Heart right ventricle (tissue), 16 donors: Measurements from ENCODE around the gene MGME1. TPM values are rescaled to one million over a fixed set of nuclear protein-coding genes. Genes with fewer than 3 reads are reported as not detected.

Experiments used
- ATAC-seq, 8 donors: fragments of 200-7000 bp; cut with Tn5 transposase; one replicate each; pipeline ENCODE4 v1.9.1; 2020; ENCODE audit warnings: mild to moderate bottlenecking in 8 of 8, moderate library complexity in 8 of 8, moderate number of reproducible peaks in 1 of 8
- DNase-seq, 2 donors: peaks; one replicate each; pipeline ENCODE4 v3.0.0-alpha.2; 2020
- H3K27ac ChIP-seq, 10 donors: fragments of 200-600 bp; sonication (generic) in 2 of 10; one replicate each; pipeline versions ENCODE4 v1.5.0 to v1.8.0; 2020 to 2022; ENCODE audit warnings: mild to moderate bottlenecking in 3 of 10
- H3K27me3 ChIP-seq, 7 donors: fragments of 200-600 bp; one replicate each; pipeline ENCODE4 v1.8.0; 2021 to 2022; ENCODE audit warnings: mild to moderate bottlenecking in 2 of 7
- H3K36me3 ChIP-seq, 9 donors: fragments of 200-600 bp; sonication (generic) in 1 of 9; one replicate each; pipeline versions ENCODE4 v1.5.0 to v1.8.0; 2020 to 2022; ENCODE audit warnings: mild to moderate bottlenecking in 2 of 9
- H3K4me1 ChIP-seq, 9 donors: fragments of 200-600 bp; sonication (generic) in 1 of 9; one replicate each; pipeline versions ENCODE4 v1.5.0 to v1.8.0; 2020 to 2022; ENCODE audit warnings: mild to moderate bottlenecking in 4 of 9
- H3K4me3 ChIP-seq, 10 donors: fragments of 200-600 bp; sonication (generic) in 2 of 10; one replicate each; pipeline versions ENCODE4 v1.5.0 to v1.8.0; 2020 to 2022; ENCODE audit warnings: mild to moderate bottlenecking in 7 of 10, moderate library complexity in 2 of 10
- H3K9me3 ChIP-seq, 11 donors: fragments of 200-600 bp in 10 of 11; sonication (generic) in 2 of 11; one replicate each; pipeline versions ENCODE4 v1.5.0 to v1.8.0; 2013 to 2022; ENCODE audit warnings: mild to moderate bottlenecking in 2 of 11, control low read depth in 1 of 11, moderate library complexity in 1 of 11
- CTCF ChIP-seq, 9 donors: fragments of 200-600 bp; sonication (generic) in 2 of 9; IDR thresholded peaks; one replicate each; pipeline versions ENCODE4 v1.5.0 to v1.8.0; 2021 to 2022; ENCODE audit warnings: antibody characterized with exemption in 9 of 9, mild to moderate bottlenecking in 5 of 9, moderate library complexity in 1 of 9
- WGBS, 2 donors: extraction: QIAGEN DNeasy Blood & Tissue Kit; methylation state at CpG; one replicate each; pipeline ENCODE4 v1.1.7; 2013; ENCODE audit warnings: inconsistent platforms in 1 of 2; 5-methylcytosine and 5-hydroxymethylcytosine counted together
- intact Hi-C, 10 donors: fragments of 100-400 bp; cut with DNase I; formaldehyde crosslinking; loops; one replicate each; pipeline versions ENCODE4 v1.11.1 to v1.14.2; 2022
- polyA plus RNA-seq, 2 donors: library from polyadenylated mRNA; stranded (reverse); fragments of 200-250 nt; gene quantifications; one replicate each; pipeline ENCODE4 v1.2.3, GENCODE V29; 2013
- total RNA-seq, 10 donors: library from RNA; stranded (reverse); fragmentation: NEBNext Ultra II Directional in 3 of 10; extraction: Animal tissue kit (Norgen Biotek cat#: 25700) in 3 of 10; gene quantifications; one replicate each; pipeline versions ENCODE4 v1.2.1 to v1.2.4, GENCODE V29; 2021 to 2023
- donor health status: Arrhythmogenic right ventricular cardiomyopathy.
- donor health status: ischemic (EF 13 %, LVEDD 7.1; RV severe dilation, severe dysfunction).
- donor health status: healthy with polysubstance abuse.
- donor health status: DM: no; HTN: yes; CAD: no.
- donor health status: DM: no; HTN: no; CAD: no.
- donor health status: ischemic (EF 25% LVEDD 6.9; RV normal size, moderate dysfunction).
- donor health status: ischemic (EF 25% LVEDD 5.7; RV mildly dilated, moderate dysfunction).
- donor health status: healthy.
- donor health status: DM: yes; HTN: yes; CAD: no.
- donor health status: Ischemic cardiomyopathy.
- donor health status: ischemic (EF 35%, LVEDD 5.7; RV mildly dilated, moderate dysfunction).
- donor health status: nonischemic (EF 11% LVEDD 7.7; RV severe dilation, severe dysfunction).
- donor health status: DM: yes; HTN: yes; CAD: no.
- donor health status: PGD.
- donor health status: ischemic (EF 29% LVEDD 5.4; RV normal size, mild dysfunction).
- donor health status: nonischemic (EF 23%, LVEDD 6.1; RV moderate dilation, normal function).

Gene MGME1
- total and polyA plus RNA-seq, 12 donors = 6.0 to 16.0 (median 12.9) TPM

GRCh38 chr20:17987988-17988387 is 19.2 kb downstream of the MGME1 start:
- intact Hi-C loops = no loop called here
- ATAC-seq (no peak), DNase-seq (no peak)
- TF ChIP-seq CTCF (IDR thresholded peaks at IDR 0.05) = no peak
- Histone ChIP-seq H3K36me3 (peaks cover 0 to 69% (median 5%) of the 10 kb centered on the region in 9 donors), H3K4me3 (no peak overlapping the region), H3K4me1 (peaks cover 0 to 4% (median 0%) of the 10 kb centered on the region in 9 donors), H3K9me3 (no peaks in the 10 kb centered on the region), H3K27me3 (no peaks in the 10 kb centered on the region), H3K27ac (no peak overlapping the region)
- WGBS, 2 donors = 95 to 98% methylated on average over 3 of the region's 3 CpGs

GRCh38 chr20:17990278-17990972 is 21.6 kb downstream of the MGME1 start:
- H3K36me3 ChIP-seq = peaks cover 0 to 52% (median 5%) of the 10 kb centered on the region in 9 donors
- H3K4me1 ChIP-seq = peaks cover 0 to 4% (median 0%) of the 10 kb centered on the region in 9 donors
- no peaks in the 10 kb centered on the region for H3K9me3 ChIP-seq
- no peak overlapping the region for H3K4me3 ChIP-seq
- DNase-seq (no peak), ATAC-seq (no peak)
- no peak overlapping the region for H3K27ac ChIP-seq
- H3K27me3 ChIP-seq = no peaks in the 10 kb centered on the region
- no peak for TF ChIP-seq CTCF (IDR thresholded peaks at IDR 0.05)
- intact Hi-C loops = loop anchor here in 5 of 10 donors (10.0 kb wide), 3 partner anchors 294 to 1186 kb away; partner anchors contain the start of gene ZNF133 (in 1 of the 5)
- WGBS, 2 donors = 88 to 90% methylated on average over 10 of the region's 10 CpGs

GRCh38 chr20:17992224-17992637 is 23.4 kb downstream of the MGME1 start:
- Histone ChIP-seq H3K27ac (no peak overlapping the region), H3K36me3 (peaks cover 0 to 43% (median 5%) of the 10 kb centered on the region in 9 donors), H3K4me3 (no peak overlapping the region), H3K4me1 (peaks cover 0 to 11% (median 0%) of the 10 kb centered on the region in 9 donors), H3K9me3 (no peaks in the 10 kb centered on the region), H3K27me3 (no peaks in the 10 kb centered on the region)
- DNase-seq (no peak), ATAC-seq (no peak)
- TF ChIP-seq CTCF (IDR thresholded peaks at IDR 0.05) = no peak
- intact Hi-C loops = loop anchor here in 5 of 10 donors (10.0 kb wide), 3 partner anchors 293 to 1187 kb away; partner anchors contain the start of gene ZNF133 (in 1 of the 5)
- 87 to 90% methylated on average over 6 of the region's 6 CpGs for WGBS, 2 donors

- H3K4me3 ChIP-seq = no peak overlapping the region
- intact Hi-C loops = loop anchor here in 5 of 10 donors (10.0 kb wide), 3 partner anchors 292 to 1188 kb away; partner anchors contain the start of gene ZNF133 (in 1 of the 5)
- TF ChIP-seq CTCF (IDR thresholded peaks at IDR 0.05) = no peak
Observed at GRCh38 chr20:17992847-17993513, 24.2 kb downstream of the MGME1 start.

More at GRCh38 chr20:17992847-17993513, 24.2 kb downstream of the MGME1 start:
- no peaks in the 10 kb centered on the region for H3K27me3 ChIP-seq
- no peak for DNase-seq
- no peaks in the 10 kb centered on the region for H3K9me3 ChIP-seq
- 69 to 70% methylated on average over 5 of the region's 5 CpGs for WGBS, 2 donors
- peaks cover 0 to 38% (median 5%) of the 10 kb centered on the region in 9 donors for H3K36me3 ChIP-seq
- H3K4me1 ChIP-seq = peaks cover 0 to 11% (median 0%) of the 10 kb centered on the region in 9 donors
- peak in 1 of 8 donors; percentile 29 for ATAC-seq
- no peak overlapping the region for H3K27ac ChIP-seq
